Stomach (tissue), 9 donors: ENCODE results near the gene PCNX1. TPM values are rescaled to one million over a fixed set of nuclear protein-coding genes. Genes with fewer than 3 reads are reported as not detected.
"Not testable (repeated sequence)": the region's sequence is repeated elsewhere in the genome, so short reads cannot be mapped to it uniquely, and the experiment has no call there.

Experiments
- DNase-seq, 2 donors: peaks; one replicate each; pipeline versions ENCODE4 v3.0.0 to v3.0.0-alpha.2; 2013 to 2019
- H3K27ac ChIP-seq, 5 donors: fragments of 200-600 bp in 4 of 5; sonication (generic) in 4 of 5; one replicate each; pipeline ENCODE4 v1.5.1; 2013 to 2019; ENCODE audit warnings: mild to moderate bottlenecking in 1 of 5, moderate library complexity in 1 of 5
- H3K27me3 ChIP-seq, 3 donors: fragments of 200-600 bp; sonication (generic); one replicate each; pipeline ENCODE4 v1.5.1; 2017 to 2019; ENCODE audit warnings: mixed run types in 1 of 3
- H3K36me3 ChIP-seq, 4 donors: fragments of 200-600 bp; sonication (generic); 1 replicate in 3 of 4; 2 replicates in 1 of 4; pipeline ENCODE4 v1.5.1; 2016 to 2019
- H3K4me1 ChIP-seq, 4 donors: fragments of 200-600 bp; sonication (generic); one replicate each; pipeline ENCODE4 v1.5.1; 2016 to 2019
- H3K4me3 ChIP-seq, 4 donors: fragments of 200-600 bp; sonication (generic) in 3 of 4; one replicate each; pipeline ENCODE4 v1.5.1; 2016 to 2019; ENCODE audit warnings: mild to moderate bottlenecking in 1 of 4
- H3K9me3 ChIP-seq, 4 donors: fragments of 200-600 bp; sonication (generic); one replicate each; pipeline ENCODE4 v1.5.1; 2016 to 2019
- CTCF ChIP-seq, 7 experiments: fragments of 450-650 bp in 4 of 7; fragments of 200-600 bp in 3 of 7; sonication (generic) in 3 of 7; IDR thresholded peaks; one replicate each; pipeline ENCODE4 v1.5.1; 2016 to 2019; ENCODE audit warnings: antibody characterized with exemption in 7 of 7, control low read depth in 2 of 7, mild to moderate bottlenecking in 1 of 7
- EP300 ChIP-seq: sonication (generic); formaldehyde crosslinking; IDR thresholded peaks from one replicate; pipeline ENCODE4 v1.6.1; 2017; ENCODE audit warnings: antibody characterized with exemption
- POLR2A ChIP-seq, 4 donors: fragments of 450-650 bp; IDR thresholded peaks; one replicate each; pipeline ENCODE4 v1.6.1; 2016; ENCODE audit warnings: antibody characterized with exemption in 4 of 4, control low read depth in 2 of 4, mild to moderate bottlenecking in 1 of 4, moderate library complexity in 1 of 4
- POLR2AphosphoS5 ChIP-seq, 3 donors: sonication (generic); formaldehyde crosslinking; IDR thresholded peaks; one replicate each; pipeline ENCODE4 v1.6.1; 2016; ENCODE audit warnings: antibody characterized with exemption in 3 of 3
- WGBS, 5 donors: extraction: QIAGEN DNeasy Blood & Tissue Kit in 3 of 5; methylation state at CpG; one replicate each; pipeline versions ENCODE4 v1.1.5 to v1.1.7; 2013 to 2018; 5-methylcytosine and 5-hydroxymethylcytosine counted together
- intact Hi-C: fragments of 100-400 bp; cut with DNase I; formaldehyde crosslinking; loops from one replicate; pipeline ENCODE4 v1.15.1; 2023; ENCODE audit warnings: low total_unique reads
- polyA plus RNA-seq, 3 donors: library from polyadenylated mRNA; stranded (reverse); fragments of 200-250 nt; gene quantifications; one replicate each; pipeline ENCODE4 v1.2.3, GENCODE V29; 2013
- total RNA-seq, 5 donors: library from RNA; depleted of rRNA; stranded (reverse); fragments of >200 nt; gene quantifications; one replicate each; pipeline versions ENCODE4 v1.1.0 to v1.2.3, GENCODE V29; 2014 to 2016
- donor health status: healthy with polysubstance abuse.
- donor health status: Bipolar disorder and iron deficiency.
- donor health status: healthy.

Gene PCNX1
- total and polyA plus RNA-seq, 8 donors, result 2.3 to 198 (median 43.6) TPM

DNA sequence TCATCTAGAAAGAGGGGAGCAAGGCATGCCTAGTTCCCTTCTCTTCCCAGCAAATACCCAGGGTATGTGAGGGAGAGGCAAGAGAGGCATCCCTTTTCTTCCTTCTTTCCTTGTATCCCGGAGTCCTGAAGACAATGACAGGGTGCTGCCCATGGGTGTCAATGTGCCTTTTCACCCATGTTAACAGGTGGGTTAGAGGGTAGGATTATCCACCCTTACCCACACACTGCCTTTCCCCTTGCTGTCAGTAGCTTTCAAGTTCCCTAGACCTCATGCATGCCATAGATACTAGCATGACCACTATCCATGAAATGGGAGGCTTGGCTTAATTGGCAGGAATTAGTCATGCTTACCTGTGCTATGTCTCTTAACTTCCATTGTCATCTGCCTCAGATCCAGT, 36.3 kb upstream of the PCNX1 start:
- H3K9me3 ChIP-seq, result peaks cover 0 to 23% (median 15%) of the 10 kb centered on the region in 4 donors
- no peak for DNase-seq
- intact Hi-C loops, result no loop called here
- WGBS, 5 donors, result 81 to 100% (median 94%) methylated on average over 1 of the region's 1 CpG
- no peaks in the 10 kb centered on the region for H3K27me3 ChIP-seq
- no peaks in the 10 kb centered on the region for H3K4me1 ChIP-seq
- no peaks in the 10 kb centered on the region for H3K36me3 ChIP-seq
- H3K4me3 ChIP-seq, result no peak overlapping the region
- no peak for TF ChIP-seq POLR2AphosphoS5 (IDR thresholded peaks at IDR 0.05)
- TF ChIP-seq POLR2A (IDR thresholded peaks at IDR 0.05), result no peak
- TF ChIP-seq CTCF (IDR thresholded peaks at IDR 0.05), result no peak
- no peak for TF ChIP-seq EP300
- no peak overlapping the region for H3K27ac ChIP-seq

DNA sequence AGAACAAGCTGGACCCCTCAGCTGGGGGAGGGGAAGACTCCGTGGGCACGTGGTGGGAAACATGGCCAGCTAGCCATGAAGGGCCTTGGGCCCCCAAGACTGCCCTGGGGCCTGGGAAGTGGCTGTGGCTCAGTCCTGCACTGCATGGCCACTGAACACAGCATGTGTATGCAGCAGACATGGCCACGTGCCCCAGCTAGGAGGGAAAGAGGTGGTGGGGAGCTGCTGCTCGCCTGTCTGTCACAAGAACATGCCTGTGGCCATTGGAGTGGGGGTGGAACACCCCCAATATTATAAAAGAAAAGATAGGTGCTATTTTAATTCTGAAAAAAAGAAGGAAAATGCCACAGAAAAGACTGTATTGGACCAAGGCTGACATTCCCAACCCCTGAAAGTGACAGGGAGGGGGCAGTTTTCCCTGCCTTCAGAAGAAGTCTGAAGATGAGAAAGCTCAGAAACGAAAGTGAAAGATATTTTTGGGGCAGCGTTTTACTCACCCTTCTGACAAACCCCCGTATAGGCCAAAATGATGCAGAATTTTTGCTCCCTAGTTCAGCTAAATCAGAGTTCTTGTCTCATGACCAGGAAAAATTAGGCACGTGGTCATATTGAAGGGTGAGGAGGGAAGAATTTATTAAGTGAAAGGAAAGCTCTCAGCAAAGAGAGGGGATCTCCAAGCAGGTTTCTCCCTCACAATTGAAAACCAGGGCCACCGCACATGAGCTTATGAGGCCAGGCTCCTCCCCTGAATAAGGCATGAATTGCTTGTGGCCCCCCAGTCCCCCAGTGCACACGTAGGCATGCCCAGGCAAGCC, 35.2 kb upstream of the PCNX1 start:
- WGBS, 5 donors, result 71 to 77% (median 76%) methylated on average over 10 of the region's 10 CpGs
- H3K36me3 ChIP-seq, result no peaks in the 10 kb centered on the region
- no peak for TF ChIP-seq POLR2A (IDR thresholded peaks at IDR 0.05)
- no peak for TF ChIP-seq POLR2AphosphoS5 (IDR thresholded peaks at IDR 0.05)
- no peak for TF ChIP-seq CTCF (IDR thresholded peaks at IDR 0.05)
- no peak for TF ChIP-seq EP300
- H3K9me3 ChIP-seq, result peaks cover 0 to 23% (median 13%) of the 10 kb centered on the region in 4 donors
- intact Hi-C loops, result no loop called here
- H3K4me1 ChIP-seq, result no peaks in the 10 kb centered on the region
- no peak overlapping the region for H3K4me3 ChIP-seq
- H3K27me3 ChIP-seq, result no peaks in the 10 kb centered on the region
- no peak overlapping the region for H3K27ac ChIP-seq
- DNase-seq, result no peak

GRCh38 chr14:70872678-70873020, 34.6 kb upstream of the PCNX1 start:
- H3K36me3 ChIP-seq, result no peaks in the 10 kb centered on the region
- TF ChIP-seq POLR2A (IDR thresholded peaks at IDR 0.05), result no peak
- no peak for TF ChIP-seq CTCF (IDR thresholded peaks at IDR 0.05)
- TF ChIP-seq EP300, result no peak
- TF ChIP-seq POLR2AphosphoS5 (IDR thresholded peaks at IDR 0.05), result no peak
- no peak overlapping the region for H3K4me3 ChIP-seq
- intact Hi-C loops, result no loop called here
- H3K4me1 ChIP-seq, result no peaks in the 10 kb centered on the region
- no peak for DNase-seq
- H3K9me3 ChIP-seq, result peaks cover 0 to 23% (median 13%) of the 10 kb centered on the region in 4 donors
- no peak overlapping the region for H3K27ac ChIP-seq
- no peaks in the 10 kb centered on the region for H3K27me3 ChIP-seq
- 53 to 93% (median 70%) methylated on average over 1 of the region's 1 CpG for WGBS, 5 donors

GRCh38 chr14:70873627-70874026, 33.6 kb upstream of the PCNX1 start:
- no peak for DNase-seq
- WGBS, 5 donors, result 66 to 80% (median 75%) methylated on average over 4 of the region's 4 CpGs
- no peak for TF ChIP-seq CTCF (IDR thresholded peaks at IDR 0.05)
- TF ChIP-seq POLR2AphosphoS5 (IDR thresholded peaks at IDR 0.05), result no peak
- TF ChIP-seq POLR2A (IDR thresholded peaks at IDR 0.05), result no peak
- no peak for TF ChIP-seq EP300
- H3K4me1 ChIP-seq, result no peaks in the 10 kb centered on the region
- no peak overlapping the region for H3K4me3 ChIP-seq
- intact Hi-C loops, result no loop called here
- no peaks in the 10 kb centered on the region for H3K36me3 ChIP-seq
- H3K9me3 ChIP-seq, result peaks cover 0 to 23% (median 13%) of the 10 kb centered on the region in 4 donors
- no peak overlapping the region for H3K27ac ChIP-seq
- H3K27me3 ChIP-seq, result no peaks in the 10 kb centered on the region

DNA sequence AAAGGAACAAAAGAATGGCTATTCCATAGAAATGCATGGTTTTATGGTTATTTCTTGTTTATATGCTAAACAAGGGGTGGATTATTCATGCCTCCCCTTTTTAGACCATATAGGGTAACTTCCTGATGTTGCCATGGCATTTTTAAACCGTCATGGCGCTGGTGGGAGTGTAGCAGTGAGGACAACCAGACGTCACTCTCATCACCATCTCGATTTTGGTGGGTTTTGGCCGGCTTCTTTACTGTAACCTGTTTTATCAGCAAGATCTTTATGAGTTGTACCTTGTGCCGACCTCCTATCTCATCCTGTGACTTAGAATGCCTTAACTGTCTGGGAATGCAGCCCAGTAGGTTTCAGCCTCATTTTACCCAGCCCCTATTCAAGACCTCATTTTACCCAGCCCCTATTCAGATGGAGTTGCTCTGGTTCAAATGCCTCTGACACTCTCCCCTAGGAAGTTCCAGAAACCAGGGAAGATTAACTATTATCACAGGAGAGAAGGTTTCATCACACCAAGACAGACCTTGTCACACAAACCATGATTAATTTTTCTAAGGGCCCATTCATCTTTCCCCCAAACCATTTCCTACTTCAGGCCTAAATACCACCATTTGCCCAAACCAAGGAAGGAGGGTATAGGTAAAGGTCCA, 31.3 kb upstream of the PCNX1 start:
- H3K4me1 ChIP-seq, DNase-seq, intact Hi-C loops, H3K4me3 ChIP-seq, H3K27ac ChIP-seq, H3K36me3 ChIP-seq, H3K27me3 ChIP-seq: not testable (repeated sequence)
- peaks cover 0 to 14% (median 7%) of the 10 kb centered on the region in 4 donors for H3K9me3 ChIP-seq
- 75 to 83% (median 76%) methylated on average over 6 of the region's 6 CpGs for WGBS, 5 donors
